ENCODE results near the gene MAN1C1.

GRCh38 chr1:25821112-25821476 is 204.5 kb downstream of the MAN1C1 start:
- TF ChIP-seq, protein P1, sequence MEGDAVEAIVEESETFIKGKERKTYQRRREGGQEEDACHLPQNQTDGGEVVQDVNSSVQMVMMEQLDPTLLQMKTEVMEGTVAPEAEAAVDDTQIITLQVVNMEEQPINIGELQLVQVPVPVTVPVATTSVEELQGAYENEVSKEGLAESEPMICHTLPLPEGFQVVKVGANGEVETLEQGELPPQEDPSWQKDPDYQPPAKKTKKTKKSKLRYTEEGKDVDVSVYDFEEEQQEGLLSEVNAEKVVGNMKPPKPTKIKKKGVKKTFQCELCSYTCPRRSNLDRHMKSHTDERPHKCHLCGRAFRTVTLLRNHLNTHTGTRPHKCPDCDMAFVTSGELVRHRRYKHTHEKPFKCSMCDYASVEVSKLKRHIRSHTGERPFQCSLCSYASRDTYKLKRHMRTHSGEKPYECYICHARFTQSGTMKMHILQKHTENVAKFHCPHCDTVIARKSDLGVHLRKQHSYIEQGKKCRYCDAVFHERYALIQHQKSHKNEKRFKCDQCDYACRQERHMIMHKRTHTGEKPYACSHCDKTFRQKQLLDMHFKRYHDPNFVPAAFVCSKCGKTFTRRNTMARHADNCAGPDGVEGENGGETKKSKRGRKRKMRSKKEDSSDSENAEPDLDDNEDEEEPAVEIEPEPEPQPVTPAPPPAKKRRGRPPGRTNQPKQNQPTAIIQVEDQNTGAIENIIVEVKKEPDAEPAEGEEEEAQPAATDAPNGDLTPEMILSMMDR (IDR thresholded peaks at IDR 0.05; ENCODE audit: poor library complexity, severe bottlenecking) = no peak
- TF ChIP-seq POLR2AphosphoS5 (IDR thresholded peaks at IDR 0.05) (no peak), REST (IDR thresholded peaks at IDR 0.05; ENCODE audit: borderline replicate concordance) (no peak), EZH2 (IDR thresholded peaks at IDR 0.05; ENCODE audit: borderline replicate concordance, insufficient read depth, low read length, poor library complexity, severe bottlenecking) (no peak), TAF1 (IDR thresholded peaks at IDR 0.05; ENCODE audit: low read depth) (no peak), RAD21 (conservative IDR thresholded peaks at IDR 0.05) (no peak), EP300 (conservative IDR thresholded peaks at IDR 0.05; ENCODE audit: poor library complexity, severe bottlenecking) (no peak), SMC3 (conservative IDR thresholded peaks at IDR 0.05; ENCODE audit: poor library complexity) (no peak), MXI1 (conservative IDR thresholded peaks at IDR 0.05; ENCODE audit: poor library complexity, severe bottlenecking) (no peak)
